ENCODE data around the gene SFXN1. TPM values are rescaled to one million over a fixed set of nuclear protein-coding genes. Genes with fewer than 3 reads are reported as not detected.

Gene SFXN1
- total and polyA plus RNA-seq, 10 donors: 7.5 to 57.3 (median 38.3) TPM

DNA sequence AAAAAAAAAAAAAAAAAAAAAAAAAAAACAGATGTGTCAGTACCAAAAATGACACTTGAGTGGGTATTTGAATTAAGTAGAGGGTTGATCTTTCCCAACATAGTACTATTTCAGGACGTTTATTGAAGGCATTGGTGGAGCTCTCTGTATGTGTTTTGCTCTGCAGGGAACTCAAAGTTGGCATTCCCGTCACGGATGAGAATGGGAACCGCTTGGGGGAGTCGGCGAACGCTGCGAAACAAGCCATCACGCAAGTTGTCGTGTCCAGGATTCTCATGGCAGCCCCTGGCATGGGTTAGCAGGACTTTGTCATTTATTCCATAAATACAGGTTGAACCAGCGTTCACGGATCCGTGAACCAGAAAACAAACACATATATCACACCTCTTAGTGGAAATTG lies 34.9 kb downstream of the SFXN1 start:
- Histone ChIP-seq H3K27ac (no peak overlapping the region), H3K27me3 (replicated peaks in 1 of 7) (no peaks in the 10 kb centered on the region), H3K9me3 (peaks cover 0 to 7% (median 2%) of the 10 kb centered on the region in 8 donors), H3K4me1 (no peaks in the 10 kb centered on the region), H3K36me3 (peaks cover 3 to 100% (median 93%) of the 10 kb centered on the region in 6 donors), H3K4me3 (no peak overlapping the region)
- intact Hi-C loops (cut with DNase I; ENCODE audit: low total_unique reads): no loop called here
- 89 to 98% (median 97%) methylated on average over 13 of the region's 13 CpGs for WGBS, 5 donors
- no peak for TF ChIP-seq POLR2A (IDR thresholded peaks at IDR 0.05)
- TF ChIP-seq, protein P1, sequence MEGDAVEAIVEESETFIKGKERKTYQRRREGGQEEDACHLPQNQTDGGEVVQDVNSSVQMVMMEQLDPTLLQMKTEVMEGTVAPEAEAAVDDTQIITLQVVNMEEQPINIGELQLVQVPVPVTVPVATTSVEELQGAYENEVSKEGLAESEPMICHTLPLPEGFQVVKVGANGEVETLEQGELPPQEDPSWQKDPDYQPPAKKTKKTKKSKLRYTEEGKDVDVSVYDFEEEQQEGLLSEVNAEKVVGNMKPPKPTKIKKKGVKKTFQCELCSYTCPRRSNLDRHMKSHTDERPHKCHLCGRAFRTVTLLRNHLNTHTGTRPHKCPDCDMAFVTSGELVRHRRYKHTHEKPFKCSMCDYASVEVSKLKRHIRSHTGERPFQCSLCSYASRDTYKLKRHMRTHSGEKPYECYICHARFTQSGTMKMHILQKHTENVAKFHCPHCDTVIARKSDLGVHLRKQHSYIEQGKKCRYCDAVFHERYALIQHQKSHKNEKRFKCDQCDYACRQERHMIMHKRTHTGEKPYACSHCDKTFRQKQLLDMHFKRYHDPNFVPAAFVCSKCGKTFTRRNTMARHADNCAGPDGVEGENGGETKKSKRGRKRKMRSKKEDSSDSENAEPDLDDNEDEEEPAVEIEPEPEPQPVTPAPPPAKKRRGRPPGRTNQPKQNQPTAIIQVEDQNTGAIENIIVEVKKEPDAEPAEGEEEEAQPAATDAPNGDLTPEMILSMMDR (IDR thresholded peaks at IDR 0.05 in 8 of 11, conservative IDR thresholded peaks at IDR 0.05 in 3 of 11): no peak
- TF ChIP-seq POLR2AphosphoS5 (IDR thresholded peaks at IDR 0.05): no peak
- no peak for DNase-seq

DNA sequence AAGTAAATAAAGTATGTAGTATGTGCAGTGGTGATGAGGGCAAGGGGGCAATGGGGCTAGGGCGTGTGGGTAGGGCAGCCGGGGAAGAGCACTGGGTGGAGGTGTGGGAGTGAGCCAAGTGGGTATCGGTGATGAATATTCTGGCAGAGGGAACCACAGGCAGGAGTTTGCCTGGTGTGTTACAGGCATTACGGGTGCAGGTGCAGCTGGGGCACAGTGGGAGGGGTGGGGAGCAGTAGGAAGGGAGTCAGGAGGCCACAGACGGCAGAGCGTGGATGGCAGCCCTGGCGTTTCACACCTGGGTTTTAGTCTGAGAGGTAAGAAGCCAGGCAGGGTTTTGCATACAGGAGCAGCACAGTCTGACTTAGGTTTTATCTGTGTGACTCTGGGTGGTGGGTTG lies 35.4 kb downstream of the SFXN1 start:
- Histone ChIP-seq H3K4me3 (no peak overlapping the region), H3K27me3 (replicated peaks in 1 of 7) (no peaks in the 10 kb centered on the region), H3K9me3 (peaks cover 0 to 11% (median 6%) of the 10 kb centered on the region in 8 donors), H3K27ac (no peak overlapping the region), H3K4me1 (no peaks in the 10 kb centered on the region), H3K36me3 (peaks cover 3 to 100% (median 94%) of the 10 kb centered on the region in 6 donors)
- intact Hi-C loops (cut with DNase I; ENCODE audit: low total_unique reads): no loop called here
- 84 to 95% (median 94%) methylated on average over 7 of the region's 7 CpGs for WGBS, 5 donors
- DNase-seq: no peak
- TF ChIP-seq POLR2AphosphoS5 (IDR thresholded peaks at IDR 0.05) (no peak), POLR2A (IDR thresholded peaks at IDR 0.05) (no peak)
- TF ChIP-seq, protein P1 (IDR thresholded peaks at IDR 0.05 in 8 of 11, conservative IDR thresholded peaks at IDR 0.05 in 3 of 11): no peak

DNA sequence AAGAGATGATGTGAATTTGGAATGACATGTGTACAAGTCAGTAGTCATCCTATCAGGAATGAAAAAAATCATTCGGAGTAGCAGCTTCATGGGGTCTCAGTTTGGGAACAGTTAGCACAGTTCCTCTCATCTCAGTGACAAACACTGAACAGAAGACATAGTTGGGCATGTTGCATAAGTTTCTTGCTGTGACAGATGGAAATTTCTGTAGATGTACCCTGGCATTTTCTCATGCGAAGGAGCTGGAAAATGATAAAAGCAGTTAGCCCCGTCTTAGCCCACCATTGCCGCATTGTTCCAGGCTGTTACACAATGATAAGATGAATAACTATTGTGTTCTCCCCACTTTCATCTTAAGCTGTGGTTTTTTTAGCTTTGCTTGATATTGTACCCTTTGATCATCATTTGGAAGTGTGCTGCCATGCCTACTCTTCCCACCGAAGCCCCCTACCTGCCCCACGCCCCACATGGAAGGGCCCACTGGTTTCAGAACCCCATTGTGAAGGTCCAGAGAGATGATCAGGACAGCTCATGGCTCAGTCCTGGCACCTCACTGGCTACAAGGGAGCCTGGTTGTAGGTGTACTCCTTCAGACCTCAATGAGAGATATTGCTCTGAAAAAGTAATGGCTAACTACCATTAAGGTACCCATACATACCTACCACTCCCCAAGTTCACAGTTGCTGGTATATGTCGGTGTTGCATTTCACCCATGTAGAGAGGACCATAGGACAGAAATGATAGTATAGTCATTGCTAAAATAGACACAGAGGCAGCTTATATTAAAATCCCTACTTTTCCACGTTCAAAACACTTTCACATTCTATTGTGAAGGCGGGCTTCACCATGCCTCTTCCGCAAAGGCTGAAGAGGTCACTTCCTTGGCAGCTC lies 38.8 kb downstream of the SFXN1 start:
- no peak overlapping the region for H3K4me3 ChIP-seq
- no peak for DNase-seq
- H3K36me3 ChIP-seq: peaks cover 0 to 100% (median 78%) of the 10 kb centered on the region in 6 donors
- no peak for TF ChIP-seq POLR2AphosphoS5 (IDR thresholded peaks at IDR 0.05)
- no peak for TF ChIP-seq POLR2A (IDR thresholded peaks at IDR 0.05)
- TF ChIP-seq, protein P1 (IDR thresholded peaks at IDR 0.05 in 8 of 11, conservative IDR thresholded peaks at IDR 0.05 in 3 of 11): no peak
- no peaks in the 10 kb centered on the region for H3K27me3 ChIP-seq (replicated peaks in 1 of 7)
- intact Hi-C loops (cut with DNase I; ENCODE audit: low total_unique reads): no loop called here
- WGBS, 5 donors: 89 to 94% (median 92%) methylated on average over 10 of the region's 10 CpGs
- H3K4me1 ChIP-seq: peaks cover 0 to 24% (median 12%) of the 10 kb centered on the region in 6 donors
- peaks cover 0 to 16% (median 11%) of the 10 kb centered on the region in 8 donors for H3K9me3 ChIP-seq
- H3K27ac ChIP-seq: peak overlapping the region in 1 of 8 donors; percentile 1

DNA sequence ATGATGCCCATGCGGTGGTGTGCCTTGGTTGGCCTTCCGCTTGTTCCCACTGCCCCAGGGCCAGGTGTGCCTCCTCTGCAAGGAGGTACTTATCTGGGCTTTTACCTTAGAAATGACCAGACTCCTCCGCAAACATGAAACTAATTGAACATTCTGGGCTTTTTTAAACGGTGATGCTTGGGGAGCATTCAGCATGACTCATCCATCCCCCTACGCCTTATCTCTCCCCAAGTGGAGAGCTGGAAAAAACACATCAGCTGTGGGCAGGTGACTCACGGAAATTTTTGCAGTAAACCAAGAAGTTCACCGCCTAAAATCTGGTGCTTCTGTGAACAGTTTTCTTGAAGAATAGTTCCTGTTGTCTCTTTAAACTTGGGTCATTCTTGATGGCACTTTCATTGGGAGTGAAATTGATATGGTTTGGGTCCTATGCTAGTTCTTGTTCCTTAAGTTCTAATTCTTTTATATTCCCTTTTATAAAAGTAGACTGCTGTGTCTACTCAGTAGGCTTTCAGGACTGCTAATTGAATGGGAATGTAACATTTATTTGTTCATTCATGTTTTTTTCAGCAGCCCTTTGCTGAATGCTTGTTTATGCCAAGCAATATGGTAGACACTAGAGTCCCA lies 39.6 kb downstream of the SFXN1 start:
- TF ChIP-seq, protein P1 (IDR thresholded peaks at IDR 0.05 in 8 of 11, conservative IDR thresholded peaks at IDR 0.05 in 3 of 11): no peak
- TF ChIP-seq POLR2A (IDR thresholded peaks at IDR 0.05): no peak
- TF ChIP-seq POLR2AphosphoS5 (IDR thresholded peaks at IDR 0.05): peak in 1 of 3 donors; percentile 9
- intact Hi-C loops (cut with DNase I; ENCODE audit: low total_unique reads): no loop called here
- no peak overlapping the region for H3K4me3 ChIP-seq
- DNase-seq: no peak
- peaks cover 0 to 16% (median 11%) of the 10 kb centered on the region in 8 donors for H3K9me3 ChIP-seq
- WGBS, 5 donors: 78 to 88% (median 83%) methylated on average over 7 of the region's 7 CpGs
- peaks cover 0 to 100% (median 78%) of the 10 kb centered on the region in 6 donors for H3K36me3 ChIP-seq
- no peaks in the 10 kb centered on the region for H3K27me3 ChIP-seq (replicated peaks in 1 of 7)
- peaks cover 0 to 32% (median 12%) of the 10 kb centered on the region in 6 donors for H3K4me1 ChIP-seq
- peak overlapping the region in 1 of 8 donors; percentile 1 for H3K27ac ChIP-seq

All from spleen (tissue), 11 donors.